HepG2 (cell line): ENCODE measurements around the gene STRADA. TPM values are rescaled to one million over a fixed set of nuclear protein-coding genes. Genes with fewer than 3 reads are reported as not detected.

ENCODE experiments used
- CHD4 ChIP-seq: fragments of 200-600 bp; sonication (generic); IDR thresholded peaks from 2 replicates; pipeline ENCODE4 v1.7.0; 2017; ENCODE audit warnings: mild to moderate bottlenecking, low read length, borderline replicate concordance
- EP300 ChIP-seq, 3 experiments: sonication (generic) in 1 of 3; formaldehyde crosslinking in 1 of 3; IDR thresholded peaks; 2 replicates each; pipeline versions ENCODE4 v1.5.1 to v1.6.1; 2011 to 2020; ENCODE audit warnings: low read depth in 2 of 3, low read length in 2 of 3, borderline replicate concordance in 1 of 3, improper control_type of control experiment in 1 of 3, mild to moderate bottlenecking in 1 of 3, missing genetic modification reagents in 1 of 3, moderate library complexity in 1 of 3
- ETV6 ChIP-seq: sonication (generic); formaldehyde crosslinking; conservative IDR thresholded peaks from 2 replicates; pipeline ENCODE4 v1.4.0; 2020; ENCODE audit warnings: missing genetic modification reagents
- GZF1 ChIP-seq: sonication (generic); formaldehyde crosslinking; IDR thresholded peaks from 2 replicates; pipeline ENCODE4 v1.5.1; 2020; ENCODE audit warnings: mild to moderate bottlenecking, missing genetic modification reagents
- HDAC6 ChIP-seq: fragments of 200-600 bp; sonication (generic); IDR thresholded peaks from 2 replicates; pipeline ENCODE4 v1.7.0; 2017; ENCODE audit warnings: mild to moderate bottlenecking, antibody characterized with exemption, low read length, low read depth
- MEF2D ChIP-seq: sonication (generic); formaldehyde crosslinking; IDR thresholded peaks from 2 replicates; pipeline ENCODE4 v1.5.1; 2020; ENCODE audit warnings: mild to moderate bottlenecking, missing genetic modification reagents
- MIER2 ChIP-seq: IDR thresholded peaks from 2 replicates; pipeline ENCODE4 v1.6.1; 2016; ENCODE audit warnings: missing biosample characterization, missing genetic modification reagents
- MYNN ChIP-seq: sonication (generic); formaldehyde crosslinking; IDR thresholded peaks from 2 replicates; pipeline ENCODE4 v1.4.0; 2020; ENCODE audit warnings: mild to moderate bottlenecking, low read depth, missing genetic modification reagents
- NCOA1 ChIP-seq: sonication (generic); formaldehyde crosslinking; IDR thresholded peaks from 2 replicates; pipeline ENCODE4 v1.9.0; 2021; ENCODE audit warnings: missing genetic modification reagents
- NFIB ChIP-seq: sonication (generic); formaldehyde crosslinking; IDR thresholded peaks from 2 replicates; pipeline ENCODE4 v1.9.0; 2021; ENCODE audit warnings: missing genetic modification reagents, mild to moderate bottlenecking, borderline replicate concordance
- NFYB ChIP-seq: sonication (generic); formaldehyde crosslinking; IDR thresholded peaks from 2 replicates; pipeline ENCODE4 v1.4.0; 2020; ENCODE audit warnings: missing genetic modification reagents
- NR3C1 ChIP-seq: sonication (generic); formaldehyde crosslinking; IDR thresholded peaks from 2 replicates; pipeline ENCODE4 v1.4.0; 2020; ENCODE audit warnings: missing genetic modification reagents
- SNAI1 ChIP-seq: sonication (generic); formaldehyde crosslinking; IDR thresholded peaks from 2 replicates; pipeline ENCODE4 v1.5.0; 2020; ENCODE audit warnings: mild to moderate bottlenecking, missing genetic modification reagents, borderline replicate concordance
- ZFP62 ChIP-seq: sonication (generic); formaldehyde crosslinking; IDR thresholded peaks from 2 replicates; pipeline ENCODE4 v1.4.0; 2020; ENCODE audit warnings: missing genetic modification reagents
- ZNF335 ChIP-seq: sonication (generic); formaldehyde crosslinking; IDR thresholded peaks from 2 replicates; pipeline ENCODE4 v1.4.0; 2020; ENCODE audit warnings: missing genetic modification reagents
- ZNF354B ChIP-seq: sonication (generic); formaldehyde crosslinking; IDR thresholded peaks from 2 replicates; pipeline ENCODE4 v1.8.0; 2022; ENCODE audit warnings: mild to moderate bottlenecking, missing genetic modification reagents
- ZNF605 ChIP-seq: sonication (generic); formaldehyde crosslinking; IDR thresholded peaks from 2 replicates; pipeline ENCODE4 v1.8.0; 2022; ENCODE audit warnings: mild to moderate bottlenecking, missing genetic modification reagents
- ZSCAN21 ChIP-seq: sonication (generic); formaldehyde crosslinking; IDR thresholded peaks from 2 replicates; pipeline ENCODE4 v1.8.0; 2022; ENCODE audit warnings: mild to moderate bottlenecking, missing genetic modification reagents, moderate library complexity, borderline replicate concordance
- polyA plus RNA-seq, 8 experiments: library from polyadenylated mRNA; depleted of rRNA in 3 of 8; stranded (reverse) in 7 of 8; unstranded in 1 of 8; fragments of >200 nt; fragmentation: Illumina TruSeq in 4 of 8; extraction: Trizol in 4 of 8; gene quantifications; 2 replicates each; pipeline versions ENCODE4 v1.2.1 to v1.2.3, GENCODE V29; 2011 to 2016; ENCODE audit warnings: low read depth in 4 of 8, missing spikeins in 1 of 8, mixed read lengths in 1 of 8; ENCODE audit not compliant: insufficient read depth in 1 of 8
- total RNA-seq, 5 experiments: library from RNA; depleted of rRNA; stranded (reverse); fragments of >200 nt; fragmentation: Illumina TruSeq; extraction: Trizol; gene quantifications; 2 replicates each; pipeline ENCODE4 v1.2.3, GENCODE V29; 2016; ENCODE audit warnings: low read depth in 1 of 5
- TF ChIP-seq, protein P1 (sequence below): sonication (generic); formaldehyde crosslinking; IDR thresholded peaks from 2 replicates; pipeline ENCODE4 v1.4.0; 2020; ENCODE audit warnings: missing genetic modification reagents, borderline replicate concordance
- TF ChIP-seq, protein P2 (sequence below): sonication (generic); formaldehyde crosslinking; IDR thresholded peaks from 2 replicates; pipeline ENCODE4 v1.5.0; 2020; ENCODE audit warnings: missing genetic modification reagents
- TF ChIP-seq, protein P3 (sequence below): sonication (generic); formaldehyde crosslinking; IDR thresholded peaks from 2 replicates; pipeline ENCODE4 v1.4.0; 2020; ENCODE audit warnings: missing genetic modification reagents, borderline replicate concordance
- TF ChIP-seq, protein P4 (sequence below): sonication (generic); formaldehyde crosslinking; IDR thresholded peaks from 2 replicates; pipeline ENCODE4 v1.4.0; 2020; ENCODE audit warnings: missing genetic modification reagents

STRADA gene
- total and polyA plus RNA-seq, 2 of the 13 experiments (the other 11 are each of a cell fraction or from before 2014, with no cell fraction given): 17.6 to 17.9 TPM

DNA sequence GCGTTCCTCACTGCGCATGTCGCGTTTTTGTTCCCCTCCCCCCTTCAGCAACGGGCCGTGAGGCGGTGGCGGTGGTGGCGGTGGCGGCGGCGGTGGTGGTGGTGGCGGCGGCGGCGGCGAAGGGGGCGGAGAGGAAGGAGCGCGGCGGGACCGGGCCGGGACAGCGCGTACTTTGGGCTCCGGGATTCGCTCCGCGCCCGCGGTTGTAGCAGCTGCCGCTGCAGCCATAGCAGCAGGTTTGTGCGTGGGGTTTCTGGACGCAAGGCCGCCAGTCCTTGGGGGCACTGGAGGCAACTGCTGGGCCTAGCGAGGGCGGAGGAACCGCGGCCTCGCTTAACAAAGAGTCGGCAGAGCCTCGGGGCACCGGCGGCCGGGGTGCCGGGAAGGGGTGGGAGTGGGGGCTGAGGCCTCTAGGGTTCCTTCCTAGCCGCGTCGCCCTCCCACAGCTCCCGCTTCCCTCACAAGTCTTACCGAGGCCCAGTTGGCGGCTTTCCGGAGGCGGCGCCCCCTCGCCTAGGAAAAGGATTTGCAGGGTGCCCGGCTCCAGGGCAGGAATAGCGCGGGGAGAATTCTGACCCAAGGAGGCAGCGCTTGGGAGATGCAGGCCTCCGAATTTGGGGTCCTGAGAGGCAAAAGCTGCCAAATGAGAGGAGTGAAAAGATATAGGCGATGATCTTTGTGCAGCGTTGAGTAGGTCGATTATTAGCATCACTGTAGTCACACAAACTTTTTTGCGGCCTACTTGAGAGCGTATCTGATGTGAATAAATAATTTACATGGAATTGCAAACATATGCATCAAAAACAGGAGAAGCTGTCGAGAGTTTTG is 32.8 kb upstream of the STRADA start, which contains the start of gene DDX42 (continued):
- no peak for TF ChIP-seq EP300 (IDR thresholded peaks at IDR 0.05; ENCODE audit: low read depth in 2 of 2, low read length in 2 of 2)
- TF ChIP-seq EP300 (CRISPR knock-in tag; IDR thresholded peaks at IDR 0.05; ENCODE audit: borderline replicate concordance): no peak
- no peak for TF ChIP-seq MYNN (CRISPR knock-in tag)
- TF ChIP-seq, protein P1, sequence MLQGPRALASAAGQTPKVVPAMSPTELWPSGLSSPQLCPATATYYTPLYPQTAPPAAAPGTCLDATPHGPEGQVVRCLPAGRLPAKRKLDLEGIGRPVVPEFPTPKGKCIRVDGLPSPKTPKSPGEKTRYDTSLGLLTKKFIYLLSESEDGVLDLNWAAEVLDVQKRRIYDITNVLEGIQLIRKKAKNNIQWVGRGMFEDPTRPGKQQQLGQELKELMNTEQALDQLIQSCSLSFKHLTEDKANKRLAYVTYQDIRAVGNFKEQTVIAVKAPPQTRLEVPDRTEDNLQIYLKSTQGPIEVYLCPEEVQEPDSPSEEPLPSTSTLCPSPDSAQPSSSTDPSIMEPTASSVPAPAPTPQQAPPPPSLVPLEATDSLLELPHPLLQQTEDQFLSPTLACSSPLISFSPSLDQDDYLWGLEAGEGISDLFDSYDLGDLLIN (CRISPR knock-in tag): no peak; the same call in 1 of the 2 replicates
- TF ChIP-seq NR3C1 (CRISPR knock-in tag): no peak
- TF ChIP-seq CHD4: no peak
- no peak for TF ChIP-seq MEF2D (CRISPR knock-in tag)
- TF ChIP-seq, protein P2, sequence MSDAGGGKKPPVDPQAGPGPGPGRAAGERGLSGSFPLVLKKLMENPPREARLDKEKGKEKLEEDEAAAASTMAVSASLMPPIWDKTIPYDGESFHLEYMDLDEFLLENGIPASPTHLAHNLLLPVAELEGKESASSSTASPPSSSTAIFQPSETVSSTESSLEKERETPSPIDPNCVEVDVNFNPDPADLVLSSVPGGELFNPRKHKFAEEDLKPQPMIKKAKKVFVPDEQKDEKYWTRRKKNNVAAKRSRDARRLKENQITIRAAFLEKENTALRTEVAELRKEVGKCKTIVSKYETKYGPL (CRISPR knock-in tag): no peak
- TF ChIP-seq MIER2 (CRISPR knock-in tag): 0 out of 2 replicates have a peak, but pooled peaks have one; percentile 31
- TF ChIP-seq ZSCAN21: 0 out of 2 replicates have a peak, but pooled peaks have one; percentile 10
- TF ChIP-seq, protein P3, sequence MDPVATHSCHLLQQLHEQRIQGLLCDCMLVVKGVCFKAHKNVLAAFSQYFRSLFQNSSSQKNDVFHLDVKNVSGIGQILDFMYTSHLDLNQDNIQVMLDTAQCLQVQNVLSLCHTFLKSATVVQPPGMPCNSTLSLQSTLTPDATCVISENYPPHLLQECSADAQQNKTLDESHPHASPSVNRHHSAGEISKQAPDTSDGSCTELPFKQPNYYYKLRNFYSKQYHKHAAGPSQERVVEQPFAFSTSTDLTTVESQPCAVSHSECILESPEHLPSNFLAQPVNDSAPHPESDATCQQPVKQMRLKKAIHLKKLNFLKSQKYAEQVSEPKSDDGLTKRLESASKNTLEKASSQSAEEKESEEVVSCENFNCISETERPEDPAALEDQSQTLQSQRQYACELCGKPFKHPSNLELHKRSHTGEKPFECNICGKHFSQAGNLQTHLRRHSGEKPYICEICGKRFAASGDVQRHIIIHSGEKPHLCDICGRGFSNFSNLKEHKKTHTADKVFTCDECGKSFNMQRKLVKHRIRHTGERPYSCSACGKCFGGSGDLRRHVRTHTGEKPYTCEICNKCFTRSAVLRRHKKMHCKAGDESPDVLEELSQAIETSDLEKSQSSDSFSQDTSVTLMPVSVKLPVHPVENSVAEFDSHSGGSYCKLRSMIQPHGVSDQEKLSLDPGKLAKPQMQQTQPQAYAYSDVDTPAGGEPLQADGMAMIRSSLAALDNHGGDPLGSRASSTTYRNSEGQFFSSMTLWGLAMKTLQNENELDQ (CRISPR knock-in tag): no peak
- 0 out of 2 replicates have a peak, but pooled peaks have one; percentile 30 for TF ChIP-seq ZNF354B (CRISPR knock-in tag)
- no peak for TF ChIP-seq NFIB (CRISPR knock-in tag)
- no peak for TF ChIP-seq ZNF335 (CRISPR knock-in tag)
- TF ChIP-seq NFYB (CRISPR knock-in tag): no peak
- no peak for TF ChIP-seq GZF1
- peak; percentile 68; the same call in 1 of the 2 replicates for TF ChIP-seq ETV6 (CRISPR knock-in tag)
- no peak for TF ChIP-seq ZFP62
- TF ChIP-seq, protein P4, sequence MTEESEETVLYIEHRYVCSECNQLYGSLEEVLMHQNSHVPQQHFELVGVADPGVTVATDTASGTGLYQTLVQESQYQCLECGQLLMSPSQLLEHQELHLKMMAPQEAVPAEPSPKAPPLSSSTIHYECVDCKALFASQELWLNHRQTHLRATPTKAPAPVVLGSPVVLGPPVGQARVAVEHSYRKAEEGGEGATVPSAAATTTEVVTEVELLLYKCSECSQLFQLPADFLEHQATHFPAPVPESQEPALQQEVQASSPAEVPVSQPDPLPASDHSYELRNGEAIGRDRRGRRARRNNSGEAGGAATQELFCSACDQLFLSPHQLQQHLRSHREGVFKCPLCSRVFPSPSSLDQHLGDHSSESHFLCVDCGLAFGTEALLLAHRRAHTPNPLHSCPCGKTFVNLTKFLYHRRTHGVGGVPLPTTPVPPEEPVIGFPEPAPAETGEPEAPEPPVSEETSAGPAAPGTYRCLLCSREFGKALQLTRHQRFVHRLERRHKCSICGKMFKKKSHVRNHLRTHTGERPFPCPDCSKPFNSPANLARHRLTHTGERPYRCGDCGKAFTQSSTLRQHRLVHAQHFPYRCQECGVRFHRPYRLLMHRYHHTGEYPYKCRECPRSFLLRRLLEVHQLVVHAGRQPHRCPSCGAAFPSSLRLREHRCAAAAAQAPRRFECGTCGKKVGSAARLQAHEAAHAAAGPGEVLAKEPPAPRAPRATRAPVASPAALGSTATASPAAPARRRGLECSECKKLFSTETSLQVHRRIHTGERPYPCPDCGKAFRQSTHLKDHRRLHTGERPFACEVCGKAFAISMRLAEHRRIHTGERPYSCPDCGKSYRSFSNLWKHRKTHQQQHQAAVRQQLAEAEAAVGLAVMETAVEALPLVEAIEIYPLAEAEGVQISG (CRISPR knock-in tag): no peak
- TF ChIP-seq NCOA1: no peak; the same call in 1 of the 2 replicates
- TF ChIP-seq SNAI1 (CRISPR knock-in tag): peak; percentile 13; the same call in 1 of the 2 replicates
- TF ChIP-seq ZNF605 (CRISPR knock-in tag): 0 out of 2 replicates have a peak, but pooled peaks have one; percentile 27
- TF ChIP-seq HDAC6: no peak
